Sigmoid colon (tissue), 4 donors: Measurements from ENCODE around the gene CFL2.

ENCODE experiments used
- CTCF ChIP-seq, 4 experiments: fragments of 450-650 bp in 3 of 4; fragments of 200-600 bp in 1 of 4; IDR thresholded peaks; one replicate each; pipeline ENCODE4 v1.5.1; 2016 to 2019; ENCODE audit warnings: antibody characterized with exemption in 4 of 4, mild to moderate bottlenecking in 3 of 4, moderate library complexity in 2 of 4
- EP300 ChIP-seq, 4 donors: sonication (generic); formaldehyde crosslinking; IDR thresholded peaks; one replicate each; pipeline ENCODE4 v1.6.1; 2017; ENCODE audit warnings: antibody characterized with exemption in 4 of 4
- POLR2A ChIP-seq, 2 donors: fragments of 450-650 bp; IDR thresholded peaks; one replicate each; pipeline ENCODE4 v1.6.1; 2016; ENCODE audit warnings: antibody characterized with exemption in 2 of 2, mild to moderate bottlenecking in 2 of 2, moderate library complexity in 2 of 2
- POLR2AphosphoS5 ChIP-seq, 4 donors: sonication (generic); formaldehyde crosslinking; IDR thresholded peaks; one replicate each; pipeline ENCODE4 v1.6.1; 2017; ENCODE audit warnings: antibody characterized with exemption in 4 of 4

DNA sequence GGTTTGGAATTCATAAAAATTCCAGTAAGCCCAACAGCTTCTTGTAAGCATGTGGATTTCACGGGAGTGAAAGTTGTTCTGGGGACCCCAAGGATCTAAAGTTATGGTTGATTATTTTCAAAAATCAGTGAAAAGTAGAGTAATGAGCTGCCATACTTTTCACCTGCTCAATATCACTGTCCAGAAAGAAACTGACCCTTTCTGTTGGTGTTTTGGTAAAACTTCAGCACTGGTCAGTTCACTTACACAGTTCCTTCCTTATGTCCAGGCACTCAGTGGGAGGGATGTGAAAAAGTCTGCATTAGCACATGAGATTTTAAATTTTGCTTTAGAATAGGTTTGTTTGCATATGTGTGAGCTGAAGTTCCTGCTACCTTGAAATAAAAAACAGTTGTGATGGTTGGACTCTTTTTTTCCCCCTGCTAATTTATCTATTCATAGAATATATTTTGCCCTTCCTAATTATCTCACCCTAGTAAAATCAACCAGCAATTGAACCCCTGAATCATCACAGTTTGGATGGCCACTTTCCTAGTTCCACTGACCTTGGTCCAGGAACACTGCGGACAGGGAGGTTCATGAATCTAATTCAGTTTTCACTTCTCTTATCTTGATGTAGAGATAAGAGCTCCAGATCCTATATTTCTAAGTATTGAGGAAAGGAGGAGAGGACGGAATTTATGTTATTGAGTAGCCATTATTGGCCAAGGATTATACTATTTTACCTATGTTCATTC is 25.8 kb downstream of the CFL2 start:
- no peak for TF ChIP-seq CTCF (IDR thresholded peaks at IDR 0.05)
- no peak for TF ChIP-seq POLR2AphosphoS5 (IDR thresholded peaks at IDR 0.05)
- no peak for TF ChIP-seq POLR2A (IDR thresholded peaks at IDR 0.05)
- no peak for TF ChIP-seq EP300 (IDR thresholded peaks at IDR 0.05)
